Measurements from ENCODE around the gene LRP11. TPM values are rescaled to one million over a fixed set of nuclear protein-coding genes. Genes with fewer than 3 reads are reported as not detected.

The LRP11 gene
- polyA plus RNA-seq, 2 donors: 20.8 to 25.6 TPM

DNA sequence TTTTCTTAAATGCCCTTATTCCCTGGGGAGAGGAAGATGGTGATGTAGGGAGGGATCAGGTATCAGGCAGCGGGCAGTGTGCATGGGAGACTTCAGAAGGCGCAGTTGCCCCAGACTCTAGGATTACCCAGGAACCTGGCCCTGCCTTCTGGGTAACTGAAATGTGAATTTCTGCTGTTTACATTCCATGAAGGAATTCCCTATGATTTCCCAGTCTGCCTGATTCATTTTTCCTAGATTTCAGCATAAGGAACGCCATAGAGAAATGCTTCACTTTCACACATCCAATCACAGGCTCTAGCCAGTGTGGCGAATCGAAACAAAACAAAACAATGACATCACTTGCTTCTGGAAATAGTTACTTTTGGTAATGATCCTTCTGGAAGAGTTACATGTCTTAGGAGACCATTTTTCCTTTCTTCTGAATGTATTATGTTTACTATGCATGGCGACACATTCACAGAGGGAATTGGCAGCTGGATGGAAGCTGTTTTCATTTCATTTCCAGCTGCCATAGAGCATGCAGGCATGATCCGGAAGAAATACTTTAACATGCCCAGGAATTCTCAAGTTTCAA is 33.3 kb downstream of the LRP11 start:
- H3K4me1 ChIP-seq (ENCODE audit: control insufficient read depth in 2 of 2, insufficient read depth in 2 of 2, low read length in 1 of 2): no peaks in the 10 kb centered on the region
- no peaks in the 10 kb centered on the region for H3K27me3 ChIP-seq (ENCODE audit: control insufficient read depth in 1 of 2, insufficient read depth in 2 of 2, low read length in 2 of 2)
- H3K9me3 ChIP-seq (ENCODE audit: control insufficient read depth in 2 of 2, insufficient read depth in 1 of 2, low read depth in 1 of 2, low read length in 1 of 2): no peaks in the 10 kb centered on the region
- H3K36me3 ChIP-seq (ENCODE audit: control insufficient read depth in 2 of 2, insufficient read depth in 2 of 2, low read length in 1 of 2): peaks cover 7 to 9% of the 10 kb centered on the region in 2 donors
- no peak overlapping the region for H3K27ac ChIP-seq (ENCODE audit: low read depth in 2 of 2, low read length in 1 of 2)
- no peak overlapping the region for H3K4me3 ChIP-seq (ENCODE audit: low read depth in 1 of 2, low read length in 2 of 2)
- WGBS, 2 donors: 82 to 86% methylated on average over 7 of the region's 7 CpGs

DNA sequence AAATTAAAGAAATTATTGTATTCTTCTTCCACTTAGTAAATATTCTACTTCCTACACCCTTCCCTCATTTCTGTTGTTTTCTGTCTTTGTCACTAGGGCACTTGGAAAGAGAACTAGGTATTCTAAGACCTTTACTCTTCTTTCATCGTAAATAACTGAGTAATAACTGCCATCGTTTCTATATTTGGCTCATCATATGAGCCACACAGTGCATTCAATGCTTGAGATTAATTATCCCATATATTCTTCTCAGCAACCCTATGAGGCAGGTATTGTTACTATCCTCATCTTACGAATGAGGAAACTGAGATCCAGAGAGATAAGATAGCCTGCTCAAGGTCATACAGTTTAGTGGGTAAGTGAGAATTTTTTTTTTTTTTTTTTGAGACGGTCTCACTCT is 38.9 kb downstream of the LRP11 start:
- Histone ChIP-seq H3K36me3 (ENCODE audit: control insufficient read depth in 2 of 2, insufficient read depth in 2 of 2, low read length in 1 of 2) (peaks cover 6 to 7% of the 10 kb centered on the region in 2 donors), H3K9me3 (ENCODE audit: control insufficient read depth in 2 of 2, insufficient read depth in 1 of 2, low read depth in 1 of 2, low read length in 1 of 2) (no peaks in the 10 kb centered on the region), H3K4me3 (ENCODE audit: low read depth in 1 of 2, low read length in 2 of 2) (no peak overlapping the region), H3K4me1 (ENCODE audit: control insufficient read depth in 2 of 2, insufficient read depth in 2 of 2, low read length in 1 of 2) (no peaks in the 10 kb centered on the region), H3K27ac (ENCODE audit: low read depth in 2 of 2, low read length in 1 of 2) (no peak overlapping the region), H3K27me3 (ENCODE audit: control insufficient read depth in 1 of 2, insufficient read depth in 2 of 2, low read length in 2 of 2) (no peaks in the 10 kb centered on the region)
- 74 to 88% methylated on average over 4 of the region's 4 CpGs for WGBS, 2 donors

GRCh38 chr6:149823013-149823412 is 41.1 kb downstream of the LRP11 start:
- 86 to 87% methylated on average over 4 of the region's 4 CpGs for WGBS, 2 donors
- no peaks in the 10 kb centered on the region for H3K4me1 ChIP-seq (ENCODE audit: control insufficient read depth in 2 of 2, insufficient read depth in 2 of 2, low read length in 1 of 2)
- H3K9me3 ChIP-seq (ENCODE audit: control insufficient read depth in 2 of 2, insufficient read depth in 1 of 2, low read depth in 1 of 2, low read length in 1 of 2): no peaks in the 10 kb centered on the region
- H3K4me3 ChIP-seq (ENCODE audit: low read depth in 1 of 2, low read length in 2 of 2): no peak overlapping the region
- no peak overlapping the region for H3K27ac ChIP-seq (ENCODE audit: low read depth in 2 of 2, low read length in 1 of 2)
- peaks cover 6 to 7% of the 10 kb centered on the region in 2 donors for H3K36me3 ChIP-seq (ENCODE audit: control insufficient read depth in 2 of 2, insufficient read depth in 2 of 2, low read length in 1 of 2)
- H3K27me3 ChIP-seq (ENCODE audit: control insufficient read depth in 1 of 2, insufficient read depth in 2 of 2, low read length in 2 of 2): no peaks in the 10 kb centered on the region

GRCh38 chr6:149821492-149821891 is 42.7 kb downstream of the LRP11 start:
- no peak overlapping the region for H3K27ac ChIP-seq (ENCODE audit: low read depth in 2 of 2, low read length in 1 of 2)
- WGBS, 2 donors: 72 to 88% methylated on average over 1 of the region's 1 CpG
- H3K4me3 ChIP-seq (ENCODE audit: low read depth in 1 of 2, low read length in 2 of 2): no peak overlapping the region
- peaks cover 6 to 7% of the 10 kb centered on the region in 2 donors for H3K36me3 ChIP-seq (ENCODE audit: control insufficient read depth in 2 of 2, insufficient read depth in 2 of 2, low read length in 1 of 2)
- no peaks in the 10 kb centered on the region for H3K4me1 ChIP-seq (ENCODE audit: control insufficient read depth in 2 of 2, insufficient read depth in 2 of 2, low read length in 1 of 2)
- no peaks in the 10 kb centered on the region for H3K9me3 ChIP-seq (ENCODE audit: control insufficient read depth in 2 of 2, insufficient read depth in 1 of 2, low read depth in 1 of 2, low read length in 1 of 2)
- H3K27me3 ChIP-seq (ENCODE audit: control insufficient read depth in 1 of 2, insufficient read depth in 2 of 2, low read length in 2 of 2): no peaks in the 10 kb centered on the region

DNA sequence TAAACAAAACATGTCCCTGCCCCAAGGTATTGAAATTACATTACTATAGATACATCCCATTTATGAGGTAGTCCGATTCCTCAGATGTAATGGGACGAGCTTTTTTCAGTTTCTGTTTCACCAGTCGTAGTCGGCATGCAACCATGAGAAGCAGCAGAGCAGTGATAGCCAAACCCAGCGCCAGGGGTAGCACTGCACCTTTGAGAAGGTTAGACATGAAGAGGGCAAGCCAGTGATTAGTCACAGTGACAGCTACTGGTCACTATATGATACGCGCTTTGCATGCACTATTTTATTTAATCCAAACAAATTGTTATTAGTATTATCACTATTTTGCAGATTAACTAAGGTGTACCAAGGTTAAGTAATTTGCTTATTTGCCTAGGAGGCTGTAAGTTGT is 43.7 kb downstream of the LRP11 start:
- no peaks in the 10 kb centered on the region for H3K27me3 ChIP-seq (ENCODE audit: control insufficient read depth in 1 of 2, insufficient read depth in 2 of 2, low read length in 2 of 2)
- WGBS, 2 donors: 94 to 95% methylated on average over 7 of the region's 7 CpGs
- no peaks in the 10 kb centered on the region for H3K4me1 ChIP-seq (ENCODE audit: control insufficient read depth in 2 of 2, insufficient read depth in 2 of 2, low read length in 1 of 2)
- no peaks in the 10 kb centered on the region for H3K9me3 ChIP-seq (ENCODE audit: control insufficient read depth in 2 of 2, insufficient read depth in 1 of 2, low read depth in 1 of 2, low read length in 1 of 2)
- no peak overlapping the region for H3K27ac ChIP-seq (ENCODE audit: low read depth in 2 of 2, low read length in 1 of 2)
- H3K36me3 ChIP-seq (ENCODE audit: control insufficient read depth in 2 of 2, insufficient read depth in 2 of 2, low read length in 1 of 2): peaks cover under 1 to 3% of the 10 kb centered on the region in 2 donors
- no peak overlapping the region for H3K4me3 ChIP-seq (ENCODE audit: low read depth in 1 of 2, low read length in 2 of 2)

DNA sequence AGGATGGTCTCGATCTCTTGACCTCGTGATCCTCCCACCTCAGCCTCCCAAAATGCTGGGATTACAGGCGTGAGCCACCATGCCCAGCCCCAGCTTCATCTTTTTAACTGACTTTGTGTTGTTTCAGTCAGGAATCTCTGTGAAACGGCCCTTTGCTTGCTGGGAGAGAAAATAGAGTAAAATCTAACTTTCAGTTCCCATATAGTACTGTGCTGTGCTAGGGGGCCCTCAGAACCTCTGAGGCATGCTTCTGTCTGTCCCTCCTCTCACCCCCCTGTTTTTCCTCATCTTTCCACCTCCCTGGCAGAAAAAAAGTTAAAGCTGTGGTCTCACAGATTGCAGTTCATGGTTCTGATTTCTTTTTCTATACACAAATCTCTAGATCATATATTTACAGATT is 48.4 kb downstream of the LRP11 start:
- no peak overlapping the region for H3K27ac ChIP-seq (ENCODE audit: low read depth in 2 of 2, low read length in 1 of 2)
- whole genome bisulfite sequencing, 2 donors: 94 to 95% methylated on average over 4 of the region's 4 CpGs
- no peaks in the 10 kb centered on the region for H3K4me1 ChIP-seq (ENCODE audit: control insufficient read depth in 2 of 2, insufficient read depth in 2 of 2, low read length in 1 of 2)
- no peak overlapping the region for H3K4me3 ChIP-seq (ENCODE audit: low read depth in 1 of 2, low read length in 2 of 2)
- no peaks in the 10 kb centered on the region for H3K9me3 ChIP-seq (ENCODE audit: control insufficient read depth in 2 of 2, insufficient read depth in 1 of 2, low read depth in 1 of 2, low read length in 1 of 2)
- no peaks in the 10 kb centered on the region for H3K36me3 ChIP-seq (ENCODE audit: control insufficient read depth in 2 of 2, insufficient read depth in 2 of 2, low read length in 1 of 2)
- no peaks in the 10 kb centered on the region for H3K27me3 ChIP-seq (ENCODE audit: control insufficient read depth in 1 of 2, insufficient read depth in 2 of 2, low read length in 2 of 2)

DNA sequence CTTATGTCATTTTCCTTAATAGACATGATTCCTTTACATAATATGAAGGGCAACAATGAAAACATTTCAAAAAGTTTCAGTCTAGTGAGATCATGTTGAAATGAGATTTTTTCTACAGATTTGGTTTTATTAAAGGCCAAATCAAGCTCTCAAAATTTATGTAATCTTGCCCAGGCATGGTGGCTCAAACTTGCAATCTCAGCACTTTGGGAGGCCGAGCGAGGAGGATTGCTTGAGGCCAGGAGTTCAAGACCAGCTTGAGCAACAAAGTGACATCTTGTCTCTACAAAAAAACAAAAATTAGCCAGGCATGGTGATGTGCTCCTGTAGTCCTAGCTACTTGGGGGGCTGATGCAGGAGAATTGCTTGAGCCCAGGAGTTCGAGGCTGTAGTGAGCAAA is 50.8 kb downstream of the LRP11 start:
- 96 to 99% methylated on average over 3 of the region's 3 CpGs for WGBS, 2 donors
- H3K27ac ChIP-seq (ENCODE audit: low read depth in 2 of 2, low read length in 1 of 2): no peak overlapping the region
- H3K27me3 ChIP-seq (ENCODE audit: control insufficient read depth in 1 of 2, insufficient read depth in 2 of 2, low read length in 2 of 2): no peaks in the 10 kb centered on the region
- no peaks in the 10 kb centered on the region for H3K4me1 ChIP-seq (ENCODE audit: control insufficient read depth in 2 of 2, insufficient read depth in 2 of 2, low read length in 1 of 2)
- no peaks in the 10 kb centered on the region for H3K36me3 ChIP-seq (ENCODE audit: control insufficient read depth in 2 of 2, insufficient read depth in 2 of 2, low read length in 1 of 2)
- no peak overlapping the region for H3K4me3 ChIP-seq (ENCODE audit: low read depth in 1 of 2, low read length in 2 of 2)
- H3K9me3 ChIP-seq (ENCODE audit: control insufficient read depth in 2 of 2, insufficient read depth in 1 of 2, low read depth in 1 of 2, low read length in 1 of 2): no peaks in the 10 kb centered on the region

DNA sequence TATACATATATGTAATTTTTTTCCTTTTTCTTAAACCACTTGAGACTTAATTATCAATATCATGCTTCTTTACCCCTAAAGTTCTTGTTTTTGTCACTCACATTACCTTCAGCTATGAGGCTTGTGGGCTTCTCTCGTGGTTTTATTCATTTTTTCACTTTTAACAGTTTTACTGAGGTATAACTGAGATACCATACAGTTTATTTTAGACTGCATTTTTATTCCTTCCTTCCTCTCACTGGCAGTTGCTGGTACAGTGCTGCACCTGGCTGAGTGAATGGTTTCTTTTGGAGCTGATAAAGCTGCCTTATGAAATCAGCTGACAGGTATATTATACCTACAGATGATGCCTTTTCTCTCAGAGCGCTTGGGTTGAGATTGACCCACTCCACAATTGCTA is 54.4 kb downstream of the LRP11 start:
- 83 to 89% methylated on average over 2 of the region's 2 CpGs for WGBS, 2 donors

DNA sequence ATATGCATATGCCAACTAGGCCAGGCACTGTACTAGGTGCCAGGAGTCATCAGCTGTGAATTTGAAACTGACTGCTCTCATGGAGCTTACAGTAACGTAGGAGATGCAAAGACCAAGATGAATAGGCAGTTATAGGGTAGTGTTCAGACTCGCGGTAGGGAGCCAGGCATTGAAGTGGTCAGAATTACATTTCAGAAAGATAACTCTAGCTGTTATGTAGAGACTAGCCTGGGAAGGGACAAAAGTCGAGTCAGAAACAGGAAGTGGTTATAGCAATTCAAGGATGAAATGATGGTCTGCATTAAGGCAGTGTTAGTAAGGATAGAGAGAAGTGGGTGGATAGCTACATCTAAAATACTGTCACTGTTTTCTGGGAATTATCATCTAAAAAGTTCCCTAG is 58.0 kb downstream of the LRP11 start:
- H3K9me3 ChIP-seq (ENCODE audit: control insufficient read depth in 2 of 2, insufficient read depth in 1 of 2, low read depth in 1 of 2, low read length in 1 of 2): no peaks in the 10 kb centered on the region
- H3K4me3 ChIP-seq (ENCODE audit: low read depth in 1 of 2, low read length in 2 of 2): no peak overlapping the region
- 70 to 86% methylated on average over 4 of the region's 4 CpGs for WGBS, 2 donors
- H3K27me3 ChIP-seq (ENCODE audit: control insufficient read depth in 1 of 2, insufficient read depth in 2 of 2, low read length in 2 of 2): no peaks in the 10 kb centered on the region
- H3K27ac ChIP-seq (ENCODE audit: low read depth in 2 of 2, low read length in 1 of 2): no peak overlapping the region
- peaks cover 0 to 3% of the 10 kb centered on the region in 2 donors for H3K36me3 ChIP-seq (ENCODE audit: control insufficient read depth in 2 of 2, insufficient read depth in 2 of 2, low read length in 1 of 2)
- no peaks in the 10 kb centered on the region for H3K4me1 ChIP-seq (ENCODE audit: control insufficient read depth in 2 of 2, insufficient read depth in 2 of 2, low read length in 1 of 2)

More for the DNA sequence above, 54.4 kb downstream of the LRP11 start:
- no peak overlapping the region for H3K4me3 ChIP-seq (ENCODE audit: low read depth in 1 of 2, low read length in 2 of 2)
- H3K9me3 ChIP-seq (ENCODE audit: control insufficient read depth in 2 of 2, insufficient read depth in 1 of 2, low read depth in 1 of 2, low read length in 1 of 2): no peaks in the 10 kb centered on the region
- no peaks in the 10 kb centered on the region for H3K4me1 ChIP-seq (ENCODE audit: control insufficient read depth in 2 of 2, insufficient read depth in 2 of 2, low read length in 1 of 2)
- no peaks in the 10 kb centered on the region for H3K27me3 ChIP-seq (ENCODE audit: control insufficient read depth in 1 of 2, insufficient read depth in 2 of 2, low read length in 2 of 2)
- no peak overlapping the region for H3K27ac ChIP-seq (ENCODE audit: low read depth in 2 of 2, low read length in 1 of 2)
- peaks cover 0 to 3% of the 10 kb centered on the region in 2 donors for H3K36me3 ChIP-seq (ENCODE audit: control insufficient read depth in 2 of 2, insufficient read depth in 2 of 2, low read length in 1 of 2)

DNA sequence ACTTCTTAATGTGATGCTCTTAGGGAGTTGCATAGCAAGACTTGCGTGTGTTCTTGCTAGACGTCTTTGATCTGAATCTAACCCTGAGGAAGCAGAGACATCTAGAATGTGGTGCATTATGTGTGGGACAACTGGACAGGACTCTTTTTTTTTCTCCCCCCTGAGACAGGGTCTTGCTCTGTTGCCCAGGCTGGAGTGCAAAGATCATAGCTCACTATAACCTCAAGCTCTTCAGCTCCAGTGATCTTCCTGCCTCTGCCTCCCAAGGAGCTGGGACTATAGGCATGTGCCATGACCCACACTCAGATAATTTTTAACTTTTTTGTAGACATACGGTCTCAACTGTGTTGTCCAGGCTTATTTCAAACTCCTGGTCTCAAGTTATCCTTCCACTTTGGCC is 80.6 kb downstream of the LRP11 start:
- no peak overlapping the region for H3K27ac ChIP-seq (ENCODE audit: low read depth in 2 of 2, low read length in 1 of 2)
- no peaks in the 10 kb centered on the region for H3K9me3 ChIP-seq (ENCODE audit: control insufficient read depth in 2 of 2, insufficient read depth in 1 of 2, low read depth in 1 of 2, low read length in 1 of 2)
- no peaks in the 10 kb centered on the region for H3K27me3 ChIP-seq (ENCODE audit: control insufficient read depth in 1 of 2, insufficient read depth in 2 of 2, low read length in 2 of 2)
- no peak overlapping the region for H3K4me3 ChIP-seq (ENCODE audit: low read depth in 1 of 2, low read length in 2 of 2)
- H3K4me1 ChIP-seq (ENCODE audit: control insufficient read depth in 2 of 2, insufficient read depth in 2 of 2, low read length in 1 of 2): no peaks in the 10 kb centered on the region
- no peaks in the 10 kb centered on the region for H3K36me3 ChIP-seq (ENCODE audit: control insufficient read depth in 2 of 2, insufficient read depth in 2 of 2, low read length in 1 of 2)
- WGBS, 2 donors: 93 to 95% methylated on average over 3 of the region's 3 CpGs

Measured in esophagus (tissue), 2 donors.